ENCODE measurements around the gene FBXO30.

Gene FBXO30

GRCh38 chr6:145818796-145819195 is 4.2 kb upstream of the FBXO30 start:
- no peak for DNase-seq

GRCh38 chr6:145816392-145816791 is 1.8 kb upstream of the FBXO30 start:
- no peak for DNase-seq

- peak; percentile 6 for DNase-seq
Observed at GRCh38 chr6:145815309-145816274, 997 bp upstream of the FBXO30 start.

GRCh38 chr6:145814035-145814500 is 527 bp downstream of the FBXO30 start:
- no peak for DNase-seq

- DNase-seq = no peak
Observed at GRCh38 chr6:145813285-145814034, 1.1 kb downstream of the FBXO30 start.

GRCh38 chr6:145811741-145812140 is 2.9 kb downstream of the FBXO30 start:
- no peak for DNase-seq

GRCh38 chr6:145809785-145810184 is 4.8 kb downstream of the FBXO30 start:
- no peak for DNase-seq

GRCh38 chr6:145809211-145809610 is 5.4 kb downstream of the FBXO30 start:
- no peak for DNase-seq

- DNase-seq = no peak
Observed at GRCh38 chr6:145808239-145808638, 6.4 kb downstream of the FBXO30 start.

GRCh38 chr6:145802141-145802540 is 12.5 kb downstream of the FBXO30 start:
- DNase-seq = no peak

GRCh38 chr6:145801021-145801420 is 13.6 kb downstream of the FBXO30 start:
- DNase-seq = no peak

GRCh38 chr6:145798530-145798929 is 16.1 kb downstream of the FBXO30 start:
- no peak for DNase-seq

GRCh38 chr6:145789443-145789842 is 25.2 kb downstream of the FBXO30 start:
- DNase-seq = no peak

- no peak for DNase-seq
Observed at GRCh38 chr6:145787688-145788087, 26.9 kb downstream of the FBXO30 start.

- no peak for DNase-seq
Observed at GRCh38 chr6:145784683-145785082, 29.9 kb downstream of the FBXO30 start.

- DNase-seq = no peak
Observed at GRCh38 chr6:145783796-145784195, 30.8 kb downstream of the FBXO30 start.

GRCh38 chr6:145772846-145773245 is 41.7 kb downstream of the FBXO30 start:
- DNase-seq = no peak

- DNase-seq = no peak
Observed at GRCh38 chr6:145765449-145765848, 49.1 kb downstream of the FBXO30 start.

GRCh38 chr6:145763742-145764141 is 50.9 kb downstream of the FBXO30 start:
- no peak for DNase-seq

GRCh38 chr6:145761584-145761983 is 53.0 kb downstream of the FBXO30 start:
- DNase-seq = no peak

GRCh38 chr6:145758113-145758512 is 56.5 kb downstream of the FBXO30 start:
- no peak for DNase-seq

GRCh38 chr6:145756170-145756662 is 58.4 kb downstream of the FBXO30 start:
- no peak for DNase-seq

GRCh38 chr6:145755682-145756081 is 58.9 kb downstream of the FBXO30 start:
- no peak for DNase-seq

GRCh38 chr6:145752638-145753037 is 62.0 kb downstream of the FBXO30 start:
- DNase-seq = no peak
